ENCODE data around the gene ABHD16A.
"Not testable (repeated sequence)": the region's sequence is repeated elsewhere in the genome, so short reads cannot be mapped to it uniquely, and the experiment has no call there.

ABHD16A gene

DNA sequence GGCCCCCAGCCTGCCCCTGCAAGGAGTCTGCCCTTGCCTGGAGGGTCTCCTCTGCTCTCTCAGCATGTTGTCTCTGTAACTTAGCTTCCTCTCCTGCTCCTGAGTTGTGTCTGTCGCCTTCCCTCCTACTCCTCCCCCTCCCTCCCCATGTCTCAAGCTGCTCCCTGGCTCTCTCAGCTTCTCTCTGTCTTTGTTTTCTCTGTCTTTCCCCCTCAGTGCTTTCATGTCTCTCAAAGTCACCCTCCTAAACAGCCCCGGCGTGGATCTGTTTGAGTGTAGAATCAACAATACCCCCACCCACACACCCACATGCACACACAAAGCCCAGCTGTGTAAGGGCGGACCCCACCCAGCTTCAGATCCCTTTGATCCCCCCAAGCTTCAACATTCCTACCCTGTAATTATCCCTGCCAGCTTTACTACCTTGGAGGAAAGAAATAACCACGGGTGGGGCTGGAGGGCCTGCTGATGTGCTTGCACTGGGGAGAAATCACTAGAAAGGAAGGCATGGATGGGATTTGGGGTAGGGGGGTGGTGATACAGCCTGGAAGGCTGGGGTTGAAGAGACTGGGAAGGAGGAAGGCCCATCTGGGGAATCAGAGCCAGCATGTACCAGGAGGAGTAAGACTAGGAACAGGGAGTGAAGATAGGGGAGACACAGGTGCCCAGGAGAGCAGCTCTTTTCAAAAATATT, 11.0 kb upstream of the ABHD16A start:
- no peak for DNase-seq

GRCh38 chr6:31713465-31713864, 10.3 kb upstream of the ABHD16A start:
- no peak for DNase-seq

DNA sequence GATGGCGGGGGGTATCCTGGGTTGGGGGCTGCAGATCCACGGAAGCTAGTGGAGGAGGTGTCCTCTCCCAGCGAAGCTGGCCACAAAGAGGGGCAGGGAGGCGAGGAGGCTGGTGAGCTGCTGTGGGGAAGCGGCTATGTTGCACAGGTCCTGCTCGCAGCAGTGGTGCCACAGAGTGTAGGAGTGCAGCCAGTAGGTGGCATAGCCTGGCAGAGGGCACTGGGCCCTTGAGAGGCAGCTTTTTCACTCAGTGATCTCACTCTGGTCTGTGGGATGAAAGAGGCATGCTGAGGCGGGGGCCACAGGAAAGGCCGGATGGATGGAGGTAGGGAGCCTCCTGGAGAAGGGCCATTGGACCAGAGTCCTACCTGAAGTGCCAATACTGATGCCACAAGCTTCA, 9.2 kb upstream of the ABHD16A start:
- DNase-seq = no peak

- DNase-seq = no peak
Measured at GRCh38 chr6:31711233-31711632, 8.1 kb upstream of the ABHD16A start.

DNA sequence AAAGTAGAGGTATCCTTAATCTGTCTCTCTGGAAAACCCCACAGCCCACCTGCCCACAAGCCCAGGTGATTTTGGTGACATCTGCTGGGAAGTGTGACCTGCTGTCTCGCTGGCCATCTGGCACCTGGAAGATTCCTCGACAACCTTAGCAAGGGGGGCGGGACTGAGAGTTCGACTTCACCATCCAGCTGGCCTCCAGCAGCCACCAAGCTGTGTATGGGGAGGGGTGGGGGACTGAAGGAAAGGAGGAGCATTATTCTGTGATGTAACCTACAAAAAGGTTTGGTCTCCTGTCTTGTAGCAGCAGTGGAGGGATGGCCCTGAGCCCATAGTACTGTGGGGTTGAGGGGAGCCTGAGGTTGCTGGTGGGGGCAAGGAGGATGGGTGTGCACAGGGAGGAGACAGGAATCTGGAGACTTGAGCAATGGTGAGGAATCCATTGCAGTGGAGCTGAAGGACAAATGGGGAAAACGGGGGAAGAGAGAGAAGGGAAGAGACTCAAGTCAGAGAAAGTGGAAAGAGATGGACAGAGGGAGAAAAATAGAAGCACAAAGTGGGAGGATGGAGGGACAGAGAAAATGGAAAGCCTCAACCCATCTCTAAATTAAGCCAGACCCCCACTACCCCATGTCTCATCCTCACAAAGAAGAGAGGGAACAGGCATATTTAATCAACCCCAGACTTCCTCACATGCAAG, 7.5 kb upstream of the ABHD16A start:
- no peak for DNase-seq

DNA sequence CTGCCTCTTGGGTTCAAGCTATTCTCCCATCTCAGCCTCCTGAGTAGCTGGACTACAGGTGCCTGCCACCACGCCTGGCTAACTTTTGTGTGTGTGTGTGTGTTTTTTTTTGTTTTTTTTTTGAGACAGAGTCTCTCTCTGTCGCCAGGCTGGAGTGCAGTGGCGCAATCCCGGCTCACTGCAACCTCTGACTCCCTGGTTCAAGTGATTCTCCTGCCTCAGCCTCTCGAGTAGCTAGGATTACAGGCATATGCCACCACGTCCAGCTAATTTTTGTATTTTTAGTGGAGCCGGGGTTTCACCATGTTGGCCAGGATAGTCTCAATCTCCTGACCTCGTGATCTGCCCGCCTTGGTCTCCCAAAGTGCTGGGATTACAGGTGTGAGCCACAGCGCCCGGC, 6.0 kb upstream of the ABHD16A start:
- not testable (repeated sequence) for DNase-seq

DNA sequence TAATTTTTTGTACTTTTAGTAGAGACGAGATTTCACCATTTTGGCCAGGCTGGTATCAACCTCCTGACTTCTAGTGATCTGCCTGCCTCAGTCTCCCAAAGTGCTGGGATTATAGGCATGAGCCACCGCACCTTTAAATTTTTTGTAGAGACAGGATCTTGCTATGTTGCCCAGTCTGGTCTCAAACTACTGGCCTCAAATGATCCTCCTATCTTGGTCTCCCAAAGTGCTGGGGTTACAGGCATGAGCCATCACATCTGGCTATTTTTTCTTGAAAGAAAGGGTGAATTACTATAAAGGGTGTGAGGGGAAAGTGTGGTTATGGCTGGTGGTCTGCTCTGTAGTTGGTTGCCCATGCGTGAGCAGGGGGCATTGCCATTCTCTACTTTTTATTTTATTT, 5.1 kb upstream of the ABHD16A start:
- no peak for DNase-seq

DNA sequence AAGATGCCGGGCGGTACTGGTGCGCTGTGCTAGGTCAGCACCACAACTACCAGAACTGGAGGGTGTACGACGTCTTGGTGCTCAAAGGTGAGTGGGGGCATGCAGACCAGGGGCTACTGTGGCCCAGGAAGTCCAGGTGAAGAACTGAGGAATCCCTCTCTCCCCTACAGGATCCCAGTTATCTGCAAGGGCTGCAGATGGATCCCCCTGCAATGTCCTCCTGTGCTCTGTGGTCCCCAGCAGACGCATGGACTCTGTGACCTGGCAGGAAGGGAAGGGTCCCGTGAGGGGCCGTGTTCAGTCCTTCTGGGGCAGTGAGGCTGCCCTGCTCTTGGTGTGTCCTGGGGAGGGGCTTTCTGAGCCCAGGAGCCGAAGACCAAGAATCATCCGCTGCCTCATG, 4.6 kb upstream of the ABHD16A start:
- no peak for DNase-seq

DNA sequence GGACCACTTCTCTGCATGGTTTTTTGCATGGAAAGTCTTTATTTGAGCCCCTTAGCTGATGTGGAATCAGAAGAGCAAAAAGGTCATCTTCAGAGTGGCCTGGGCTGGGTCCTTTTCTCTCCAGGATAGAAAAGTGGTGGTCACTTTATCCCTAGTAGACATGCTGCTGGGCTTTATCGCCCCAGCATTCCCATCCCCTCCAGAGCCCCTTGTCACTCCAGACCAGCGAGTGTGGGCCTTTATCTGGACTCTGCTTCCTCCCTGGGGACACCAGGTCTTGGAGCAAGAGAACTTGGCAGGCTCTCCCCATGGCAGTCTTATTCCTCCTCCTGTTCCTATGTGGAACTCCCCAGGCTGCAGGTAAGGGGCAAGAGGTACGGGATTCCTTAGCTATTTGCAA, 3.5 kb upstream of the ABHD16A start, which contains the start of gene LY6G6F:
Gene LY6G6F (plus strand): TSS at position 268 of the 400 bp plus-strand sequence. CDS start 41 bp downstream, at position 309.
- no peak for DNase-seq

DNA sequence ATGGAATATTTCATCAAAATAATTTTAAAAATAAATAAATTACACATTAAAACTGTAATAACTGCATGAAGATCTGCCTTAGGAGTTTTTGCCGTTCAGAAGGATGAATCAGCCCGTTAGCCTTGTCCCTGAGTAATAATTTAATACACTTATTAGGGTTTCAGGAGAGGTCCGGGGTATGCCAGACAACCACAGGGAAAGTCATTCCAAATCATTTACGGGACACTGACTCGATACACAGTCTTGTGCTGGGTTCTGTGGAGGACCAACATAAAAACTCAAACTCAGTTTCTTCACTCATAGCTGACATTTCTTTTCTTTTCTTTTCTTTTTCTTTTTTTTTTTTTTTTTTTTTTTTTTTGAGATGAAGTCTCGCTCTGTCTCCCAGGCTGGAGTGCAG, 2.8 kb upstream of the ABHD16A start:
- DNase-seq = no peak

GRCh38 chr6:31702405-31702818, 712 bp downstream of the ABHD16A start:
- no peak for DNase-seq

DNA sequence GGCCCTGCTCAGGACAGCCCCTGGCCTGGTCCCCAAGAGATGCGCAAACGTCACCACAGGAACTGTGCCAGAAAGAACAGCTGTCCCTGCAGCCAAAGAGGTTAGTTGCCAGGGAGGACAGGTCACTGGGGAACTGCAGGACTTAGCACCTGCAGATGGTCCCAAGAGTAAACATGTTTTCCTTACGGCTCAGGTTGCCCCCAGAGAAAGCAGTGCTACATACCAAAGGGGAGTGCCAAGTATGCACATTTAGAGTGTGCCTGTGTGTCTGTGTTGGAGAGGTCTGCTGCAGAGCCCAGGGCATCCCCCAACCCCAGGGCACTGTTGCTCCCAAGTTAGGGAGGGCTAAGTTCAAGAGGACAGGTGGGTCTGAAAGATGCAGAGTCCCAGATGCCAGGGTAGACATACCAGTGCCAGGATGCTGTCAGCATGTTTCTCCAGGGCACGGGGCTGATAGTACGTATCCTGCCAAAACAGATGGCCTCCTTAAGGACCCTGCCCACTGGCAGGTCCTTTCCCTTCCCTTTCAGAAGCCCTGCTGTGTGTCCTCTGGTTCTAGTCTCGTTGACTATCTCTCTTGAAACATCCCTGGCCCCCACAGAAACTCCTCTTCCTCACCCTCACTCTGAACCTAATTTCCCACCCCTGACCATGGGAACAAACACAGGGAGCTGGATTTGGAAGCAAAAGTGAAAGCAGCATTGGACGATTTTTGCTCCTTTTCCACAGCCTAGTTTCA, 1.3 kb downstream of the ABHD16A start:
- DNase-seq = no peak

GRCh38 chr6:31700740-31701401, 2.3 kb downstream of the ABHD16A start:
- DNase-seq = no peak

- DNase-seq = no peak
Measured at GRCh38 chr6:31697555-31697954, 5.6 kb downstream of the ABHD16A start.

- DNase-seq = no peak
Measured at GRCh38 chr6:31693535-31693934, 9.6 kb downstream of the ABHD16A start.

DNA sequence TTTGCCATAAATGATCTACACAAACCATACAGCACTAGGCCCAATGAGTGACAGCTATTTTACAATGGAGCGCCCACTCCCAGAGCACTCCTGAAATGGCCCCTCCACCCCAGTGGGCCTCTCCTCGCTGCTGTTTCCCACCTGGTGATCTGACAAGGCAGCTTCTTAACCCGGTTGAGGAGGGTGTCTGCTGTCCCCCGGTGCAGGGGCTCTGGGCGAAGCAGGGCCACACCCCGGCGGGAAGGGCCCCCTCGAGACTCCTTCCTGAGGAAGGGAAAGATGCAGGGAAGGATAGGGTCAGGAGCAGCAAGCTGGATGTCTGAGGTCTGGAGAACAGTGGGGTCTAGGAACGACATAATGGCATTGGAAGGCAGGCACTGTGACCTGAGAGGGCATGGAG, 10.2 kb downstream of the ABHD16A start:
- DNase-seq = no peak

DNA sequence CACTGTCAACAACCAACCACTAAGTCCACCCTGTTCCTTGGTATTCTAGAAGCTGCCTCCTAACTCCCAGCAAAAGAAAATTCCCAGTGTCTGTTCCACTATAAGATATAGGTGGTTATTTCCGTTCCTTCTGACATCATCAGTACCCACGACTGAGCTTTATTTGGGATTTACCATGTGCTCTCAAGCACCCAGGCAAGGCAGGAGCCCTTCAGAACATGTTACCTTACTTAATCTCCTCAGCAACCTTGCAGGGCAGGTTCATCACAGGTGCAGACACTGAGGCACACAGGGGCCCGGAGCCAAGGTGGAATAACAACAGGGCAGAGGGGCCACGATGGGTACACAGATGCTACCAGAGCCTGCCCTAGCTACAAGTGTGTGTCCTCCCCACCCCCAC, 10.8 kb downstream of the ABHD16A start:
- no peak for DNase-seq

- no peak for DNase-seq
Measured at GRCh38 chr6:31691564-31692108, 11.5 kb downstream of the ABHD16A start.

GRCh38 chr6:31691078-31691463, 12.1 kb downstream of the ABHD16A start:
- DNase-seq = no peak

GRCh38 chr6:31690231-31691077, 12.7 kb downstream of the ABHD16A start:
- DNase-seq = no peak

GRCh38 chr6:31689249-31690110, 13.6 kb downstream of the ABHD16A start:
- DNase-seq = peak; percentile 15
